ENCODE results near the gene DRC3. TPM values are rescaled to one million over a fixed set of nuclear protein-coding genes. Genes with fewer than 3 reads are reported as not detected.

The DRC3 gene
- total RNA-seq, 1 donor from 2014 or later: under 0.01 TPM

- FAIRE-seq (no peak), DNase-seq (ENCODE audit: low read depth) (no peak)
- H3K4me3 ChIP-seq (ENCODE audit: low read depth, low read length): no peak overlapping the region
- no peaks in the 10 kb centered on the region for H3K36me3 ChIP-seq (ENCODE audit: control insufficient read depth, insufficient read depth, low read length)
- TF ChIP-seq CTCF (IDR thresholded peaks at IDR 0.05; ENCODE audit: insufficient read depth, low read length, severe bottlenecking): no peak
- no peaks in the 10 kb centered on the region for H3K27me3 ChIP-seq (ENCODE audit: control insufficient read depth, insufficient read depth, low read length)
Observed at GRCh38 chr17:17928398-17929287, 44.0 kb upstream of the DRC3 start.

GRCh38 chr17:17929655-17930380 lies 42.8 kb upstream of the DRC3 start:
- FAIRE-seq: no peak

GRCh38 chr17:17930674-17931073 lies 42.0 kb upstream of the DRC3 start:
- DNase-seq (ENCODE audit: low read depth): no peak
- Histone ChIP-seq H3K36me3 (ENCODE audit: control insufficient read depth, insufficient read depth, low read length) (no peaks in the 10 kb centered on the region), H3K27me3 (ENCODE audit: control insufficient read depth, insufficient read depth, low read length) (no peaks in the 10 kb centered on the region), H3K4me3 (ENCODE audit: low read depth, low read length) (no peak overlapping the region)
- TF ChIP-seq CTCF (IDR thresholded peaks at IDR 0.05; ENCODE audit: insufficient read depth, low read length, severe bottlenecking): no peak
- no peak for FAIRE-seq

More at GRCh38 chr17:17929655-17930380, 42.8 kb upstream of the DRC3 start:
- no peak overlapping the region for H3K4me3 ChIP-seq (ENCODE audit: low read depth, low read length)
- H3K36me3 ChIP-seq (ENCODE audit: control insufficient read depth, insufficient read depth, low read length): no peaks in the 10 kb centered on the region
- no peak for DNase-seq (ENCODE audit: low read depth)
- no peaks in the 10 kb centered on the region for H3K27me3 ChIP-seq (ENCODE audit: control insufficient read depth, insufficient read depth, low read length)
- TF ChIP-seq CTCF (IDR thresholded peaks at IDR 0.05; ENCODE audit: insufficient read depth, low read length, severe bottlenecking): no peak

- TF ChIP-seq CTCF (IDR thresholded peaks at IDR 0.05; ENCODE audit: insufficient read depth, low read length, severe bottlenecking): no peak
- FAIRE-seq (no peak), DNase-seq (ENCODE audit: low read depth) (no peak)
- Histone ChIP-seq H3K4me3 (ENCODE audit: low read depth, low read length) (no peak overlapping the region), H3K36me3 (ENCODE audit: control insufficient read depth, insufficient read depth, low read length) (no peaks in the 10 kb centered on the region), H3K27me3 (ENCODE audit: control insufficient read depth, insufficient read depth, low read length) (no peaks in the 10 kb centered on the region)
Observed at GRCh38 chr17:17931159-17931558, 41.5 kb upstream of the DRC3 start.

GRCh38 chr17:17933775-17934174 lies 38.9 kb upstream of the DRC3 start:
- Histone ChIP-seq H3K36me3 (ENCODE audit: control insufficient read depth, insufficient read depth, low read length) (no peaks in the 10 kb centered on the region), H3K4me3 (ENCODE audit: low read depth, low read length) (no peak overlapping the region), H3K27me3 (ENCODE audit: control insufficient read depth, insufficient read depth, low read length) (no peaks in the 10 kb centered on the region)
- FAIRE-seq (no peak), DNase-seq (ENCODE audit: low read depth) (no peak)
- TF ChIP-seq CTCF (IDR thresholded peaks at IDR 0.05; ENCODE audit: insufficient read depth, low read length, severe bottlenecking): no peak

All from bronchial epithelial cell (primary cell).